NCI-H2029 (cell line): ENCODE data around the gene ZMYM3.

ENCODE experiments used
- DNase-seq: peaks from one replicate; lab custom pipeline; 2025; lab: John Stamatoyannopoulos, UW

Gene ZMYM3

GRCh38 chrX:71214604-71215337 is 39.2 kb downstream of the ZMYM3 start:
- DNase-seq: peak; percentile 50

DNA sequence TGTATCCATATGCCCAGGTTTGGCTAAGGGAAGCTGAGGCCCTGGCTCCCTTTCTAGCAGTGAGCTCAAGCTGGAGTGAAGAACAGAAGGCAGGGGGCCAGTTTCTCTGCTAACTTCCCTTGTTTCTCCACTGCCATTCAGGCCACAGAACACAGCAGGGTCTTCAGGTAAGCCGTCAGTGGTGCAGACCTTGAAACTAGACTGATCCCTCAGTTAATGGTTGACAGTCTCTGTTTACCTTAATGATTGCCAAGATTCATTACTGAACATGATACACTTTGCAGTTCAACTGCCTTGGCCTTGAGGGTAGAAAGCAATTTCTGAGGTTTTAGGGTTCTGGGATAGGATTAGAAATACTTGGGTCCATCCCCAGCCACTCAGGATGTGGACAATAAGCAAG is 39.8 kb downstream of the ZMYM3 start:
- no peak for DNase-seq

DNA sequence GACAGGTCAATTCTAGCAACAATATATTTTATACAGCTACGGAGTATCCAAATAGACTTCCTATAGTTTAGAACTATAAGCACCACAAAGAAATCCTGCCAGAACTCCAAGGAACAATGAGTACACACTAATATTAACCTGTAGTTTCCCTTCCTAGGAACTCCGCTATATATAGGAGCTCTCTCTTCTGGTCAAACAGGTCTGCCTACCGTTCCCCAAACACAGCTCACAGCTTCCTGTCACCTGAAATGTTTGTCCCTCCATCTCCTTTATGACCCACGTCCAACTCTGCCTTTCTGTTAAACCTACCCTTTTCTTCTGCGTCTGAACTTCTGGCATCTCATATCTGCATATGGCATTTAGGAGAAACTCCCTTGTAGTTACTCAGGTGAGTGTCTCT is 41.4 kb downstream of the ZMYM3 start:
- no peak for DNase-seq

GRCh38 chrX:71210816-71211215 is 43.1 kb downstream of the ZMYM3 start:
- DNase-seq: no peak

DNA sequence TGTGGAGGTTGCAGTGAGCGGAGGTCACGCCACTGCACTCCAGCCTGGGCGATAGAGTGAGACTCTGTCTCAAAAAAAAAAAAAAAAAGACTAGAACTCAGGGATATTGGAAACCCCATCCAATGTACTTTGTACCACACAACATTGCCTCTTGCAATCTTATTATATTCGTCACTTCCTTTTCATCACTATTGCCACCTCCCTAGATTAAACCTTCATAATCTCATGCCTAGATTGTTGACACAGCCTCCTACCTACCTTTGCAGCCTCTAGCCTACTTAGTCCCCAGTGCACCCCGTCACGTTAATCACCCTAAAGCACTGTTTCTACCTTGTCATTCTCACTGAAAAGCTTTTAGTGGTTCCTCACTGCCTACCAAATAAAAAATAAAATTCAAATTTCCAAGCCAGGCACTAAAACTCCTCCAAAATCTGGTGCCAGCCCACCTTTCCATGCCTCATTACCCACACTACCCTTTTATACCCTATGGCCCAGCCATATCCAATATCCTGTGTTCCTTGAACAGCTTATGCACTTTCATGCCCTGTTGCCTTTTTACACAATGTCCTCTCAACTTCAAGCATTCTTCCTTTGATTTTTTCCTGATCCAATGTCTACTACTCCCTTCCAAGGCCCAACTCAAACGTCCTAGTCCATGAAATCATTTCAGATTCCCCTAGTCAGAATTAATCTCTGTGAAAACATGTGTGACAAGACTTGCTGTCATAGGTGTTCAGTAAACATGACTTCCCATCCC is 54.5 kb downstream of the ZMYM3 start:
- no peak for DNase-seq

- DNase-seq: no peak
Measured at GRCh38 chrX:71198066-71198465, 55.9 kb downstream of the ZMYM3 start.

GRCh38 chrX:71195964-71196649 is 57.8 kb downstream of the ZMYM3 start:
- no peak for DNase-seq

- DNase-seq: no peak
Measured at GRCh38 chrX:71191248-71191647, 62.7 kb downstream of the ZMYM3 start.
